SK-N-SH (cell line): Measurements from ENCODE around the gene XCR1. TPM values are rescaled to one million over a fixed set of nuclear protein-coding genes. Genes with fewer than 3 reads are reported as not detected.

ENCODE experiments used
- CTCF ChIA-PET: fragments of 300-600, 350-600 bp; formaldehyde crosslinking; extraction: SDS; loops from one replicate; lab custom pipeline; 2021; lab: Yijun Ruan, JAX
- POLR2A ChIA-PET: fragments of 350-600 bp; sonication (Branson Sonifier 250); formaldehyde crosslinking; extraction: SDS; loops from one replicate; lab custom pipeline; 2020; ENCODE audit warnings: antibody characterized with exemption, inconsistent platforms; lab: Yijun Ruan, JAX
- DNase-seq: peaks from one replicate; pipeline ENCODE4 v3.0.0; 2012
- H2AFZ ChIP-seq: fragments of 200-600 bp; sonication (generic); 2 replicates; pipeline ENCODE4 v1.8.1; 2016; ENCODE audit warnings: antibody characterized with exemption, mild to moderate bottlenecking, low read depth
- H3F3A ChIP-seq: fragments of 200-600 bp; sonication (generic); replicated peaks from 2 replicates; pipeline ENCODE3; 2016; ENCODE audit warnings: antibody characterized with exemption, mild to moderate bottlenecking; ENCODE audit not compliant: insufficient read depth
- H3K27ac ChIP-seq, 2 experiments: fragments of 200-500 bp in 1 of 2; fragments of 200-600 bp in 1 of 2; sonication (Bioruptor generic) in 1 of 2; sonication (generic), shearing (Covaris generic) in 1 of 2; 2 replicates each; pipeline versions ENCODE4 v1.5.1 to v1.6.1; 2014 to 2016; ENCODE audit warnings: low read depth in 2 of 2, inconsistent platforms in 1 of 2, low read length in 1 of 2, mild to moderate bottlenecking in 1 of 2, mixed read lengths in 1 of 2
- H3K27me3 ChIP-seq: fragments of 200-600 bp; sonication (generic), shearing (Covaris generic); 2 replicates; pipeline ENCODE4 v1.6.1; 2016; ENCODE audit warnings: mixed run types; ENCODE audit not compliant: insufficient read depth
- H3K36me3 ChIP-seq, 2 experiments: fragments of 200-500 bp in 1 of 2; fragments of 200-600 bp in 1 of 2; sonication (Bioruptor generic) in 1 of 2; sonication (generic) in 1 of 2; replicated peaks in 1 of 2; 2 replicates each; pipeline versions ENCODE3 to v1.5.1; 2014 to 2016; ENCODE audit warnings: low read length in 1 of 2, mild to moderate bottlenecking in 1 of 2; ENCODE audit not compliant: insufficient read depth in 2 of 2, control insufficient read depth in 1 of 2
- H3K4me1 ChIP-seq, 2 experiments: fragments of 200-500 bp in 1 of 2; fragments of 200-600 bp in 1 of 2; sonication (Bioruptor generic) in 1 of 2; sonication (generic), shearing (Covaris generic) in 1 of 2; 2 replicates each; pipeline versions ENCODE4 v1.5.1 to v1.6.1; 2014 to 2016; ENCODE audit warnings: low read depth in 1 of 2, low read length in 1 of 2, mixed run types in 1 of 2; ENCODE audit not compliant: insufficient read depth in 2 of 2, control insufficient read depth in 1 of 2
- H3K4me2 ChIP-seq: fragments of 200-600 bp; sonication (generic), shearing (Covaris generic); 2 replicates; pipeline ENCODE4 v1.6.1; 2017; ENCODE audit warnings: mixed run types
- H3K4me3 ChIP-seq, 2 experiments: fragments of 200-500 bp in 1 of 2; fragments of 200-600 bp in 1 of 2; sonication (Bioruptor generic) in 1 of 2; sonication (generic), shearing (Covaris generic) in 1 of 2; 2 replicates each; pipeline versions ENCODE4 v1.5.1 to v1.8.1; 2014 to 2016; ENCODE audit warnings: low read depth in 2 of 2, inconsistent platforms in 1 of 2, low read length in 1 of 2, mild to moderate bottlenecking in 1 of 2, mixed read lengths in 1 of 2, moderate library complexity in 1 of 2
- H3K79me2 ChIP-seq: fragments of 200-600 bp; sonication (generic); 2 replicates; pipeline ENCODE4 v1.8.1; 2017; ENCODE audit warnings: mild to moderate bottlenecking; ENCODE audit not compliant: insufficient read depth
- H3K9ac ChIP-seq: fragments of 200-600 bp; sonication (generic); 2 replicates; pipeline ENCODE4 v1.6.1; 2017; ENCODE audit warnings: mixed run types
- H3K9me2 ChIP-seq: fragments of 200-600 bp; sonication (generic); 2 replicates; pipeline ENCODE4 v1.6.1; 2017; ENCODE audit warnings: mixed run types
- H3K9me3 ChIP-seq: fragments of 200-600 bp; sonication (generic); 2 replicates; pipeline ENCODE4 v1.6.1; 2017; ENCODE audit warnings: mixed run types, mild to moderate bottlenecking, moderate library complexity
- H4K20me1 ChIP-seq: fragments of 200-600 bp; sonication (generic); 2 replicates; pipeline ENCODE4 v1.6.1; 2017; ENCODE audit warnings: mild to moderate bottlenecking, mixed run types; ENCODE audit not compliant: insufficient read depth
- ELF1 ChIP-seq: IDR thresholded peaks from 2 replicates; pipeline ENCODE4 v1.4.0; 2012
- EZH2phosphoT487 ChIP-seq: fragments of 200-600 bp; sonication (generic); IDR thresholded peaks from 2 replicates; pipeline ENCODE4 v1.6.1; 2017; ENCODE audit warnings: low read depth, mixed run types, mild to moderate bottlenecking, antibody characterized with exemption, moderate library complexity, borderline replicate concordance
- FOXM1 ChIP-seq: IDR thresholded peaks from 2 replicates; pipeline ENCODE4 v1.4.0; 2012; ENCODE audit warnings: low read depth, mild to moderate bottlenecking
- GABPA ChIP-seq: IDR thresholded peaks from 2 replicates; pipeline ENCODE4 v1.4.0; 2012; ENCODE audit warnings: low read depth, mild to moderate bottlenecking
- GATA2 ChIP-seq: sonication (generic); formaldehyde crosslinking; IDR thresholded peaks from 2 replicates; pipeline ENCODE4 v1.5.0; 2020; ENCODE audit warnings: mild to moderate bottlenecking, missing genetic modification reagents
- JUND ChIP-seq: IDR thresholded peaks from 2 replicates; pipeline ENCODE4 v1.4.0; 2012
- MEF2A ChIP-seq: IDR thresholded peaks from 2 replicates; pipeline ENCODE4 v1.4.0; 2012; ENCODE audit warnings: low read depth, borderline replicate concordance
- MXI1 ChIP-seq: IDR thresholded peaks from 2 replicates; pipeline ENCODE4 v1.6.1; 2012; ENCODE audit warnings: mild to moderate bottlenecking, low read depth, low read length, improper control_type of control experiment
- NFIC ChIP-seq: IDR thresholded peaks from 2 replicates; pipeline ENCODE4 v1.4.0; 2012; ENCODE audit warnings: borderline replicate concordance
- NRF1 ChIP-seq: IDR thresholded peaks from 2 replicates; pipeline ENCODE4 v1.6.1; 2012; ENCODE audit warnings: low read depth, mild to moderate bottlenecking, low read length
- RCOR1 ChIP-seq: fragments of 150-350 bp; IDR thresholded peaks from 2 replicates; pipeline ENCODE4 v1.6.1; 2017; ENCODE audit warnings: antibody characterized with exemption, low read length
- REST ChIP-seq: IDR thresholded peaks from 2 replicates; pipeline ENCODE4 v1.6.1; 2012; ENCODE audit warnings: mild to moderate bottlenecking, low read depth, low read length, moderate library complexity
- RFX5 ChIP-seq: IDR thresholded peaks from 2 replicates; pipeline ENCODE4 v1.6.1; 2012; ENCODE audit warnings: mild to moderate bottlenecking, improper control_type of control experiment, low read length
- RXRA ChIP-seq: IDR thresholded peaks from 2 replicates; pipeline ENCODE4 v1.4.0; 2012; ENCODE audit warnings: low read depth, mild to moderate bottlenecking, borderline replicate concordance
- SMC3 ChIP-seq: IDR thresholded peaks from 2 replicates; pipeline ENCODE4 v1.6.1; 2012; ENCODE audit warnings: low read depth, low read length, improper control_type of control experiment
- TAF1 ChIP-seq: IDR thresholded peaks from 2 replicates; pipeline ENCODE4 v1.6.1; 2012; ENCODE audit warnings: low read depth, mild to moderate bottlenecking, low read length, moderate library complexity, borderline replicate concordance
- TCF12 ChIP-seq: IDR thresholded peaks from 2 replicates; pipeline ENCODE4 v1.4.0; 2012
- YY1 ChIP-seq: IDR thresholded peaks from 2 replicates; pipeline ENCODE4 v1.4.0; 2012; ENCODE audit warnings: low read depth, mild to moderate bottlenecking
- ZBTB33 ChIP-seq: IDR thresholded peaks from 2 replicates; pipeline ENCODE4 v1.4.0; 2012; ENCODE audit warnings: low read depth, borderline replicate concordance
- WGBS: methylation state at CpG from one replicate; pipeline ENCODE4 v1.1.6; 2017; ENCODE audit warnings: low lambda C conversion rate; 5-methylcytosine and 5-hydroxymethylcytosine counted together
- polyA plus RNA-seq, 3 experiments: library from polyadenylated mRNA; depleted of rRNA; stranded (reverse); fragments of >200 nt; gene quantifications; 2 replicates each; pipeline ENCODE4 v1.2.3, GENCODE V29; 2012
- TF ChIP-seq, protein P1 (sequence below): fragments of 150-350 bp; IDR thresholded peaks from 2 replicates; pipeline ENCODE4 v1.6.1; 2016; ENCODE audit warnings: mild to moderate bottlenecking, low read depth, low read length
- TF ChIP-seq, protein P2 (sequence below): IDR thresholded peaks from 2 replicates; pipeline ENCODE4 v1.4.0; 2012; ENCODE audit warnings: low read depth, borderline replicate concordance

The XCR1 gene
- polyA plus RNA-seq, 1 of the 3 experiments (the other 2 are of a cell fraction) = not detected

GRCh38 chr3:46001178-46001577 lies 26.1 kb downstream of the XCR1 start:
- H3K9me2 ChIP-seq = no peaks in the 10 kb centered on the region
- H3K9ac ChIP-seq = no peak overlapping the region
- no peaks in the 10 kb centered on the region for H4K20me1 ChIP-seq
- no peak overlapping the region for H3K4me3 ChIP-seq
- CTCF ChIA-PET = interaction anchor here (1.0 kb wide), 1 partner anchor 62 kb away, joined by 5 read pairs; no protein-coding TSS in a partner anchor
- no peak overlapping the region for H3K4me2 ChIP-seq
- WGBS = 34% methylated on average over 2 of the region's 2 CpGs
- no peaks in the 10 kb centered on the region for H3K79me2 ChIP-seq
- H3K4me1 ChIP-seq = no peaks in the 10 kb centered on the region; a peak in 1 of 4 replicates
- no peaks in the 10 kb centered on the region for H3F3A ChIP-seq
- TF ChIP-seq MXI1 (no peak), ZBTB33 (no peak), NRF1 (no peak), YY1 (no peak), RCOR1 (no peak), RFX5 (no peak), SMC3 (no peak), GABPA (no peak), MEF2A (no peak), GATA2 (no peak), TAF1 (no peak), EZH2phosphoT487 (no peak)
- TF ChIP-seq, protein P1, sequence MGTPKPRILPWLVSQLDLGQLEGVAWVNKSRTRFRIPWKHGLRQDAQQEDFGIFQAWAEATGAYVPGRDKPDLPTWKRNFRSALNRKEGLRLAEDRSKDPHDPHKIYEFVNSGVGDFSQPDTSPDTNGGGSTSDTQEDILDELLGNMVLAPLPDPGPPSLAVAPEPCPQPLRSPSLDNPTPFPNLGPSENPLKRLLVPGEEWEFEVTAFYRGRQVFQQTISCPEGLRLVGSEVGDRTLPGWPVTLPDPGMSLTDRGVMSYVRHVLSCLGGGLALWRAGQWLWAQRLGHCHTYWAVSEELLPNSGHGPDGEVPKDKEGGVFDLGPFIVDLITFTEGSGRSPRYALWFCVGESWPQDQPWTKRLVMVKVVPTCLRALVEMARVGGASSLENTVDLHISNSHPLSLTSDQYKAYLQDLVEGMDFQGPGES = no peak
- TF ChIP-seq, protein P2, sequence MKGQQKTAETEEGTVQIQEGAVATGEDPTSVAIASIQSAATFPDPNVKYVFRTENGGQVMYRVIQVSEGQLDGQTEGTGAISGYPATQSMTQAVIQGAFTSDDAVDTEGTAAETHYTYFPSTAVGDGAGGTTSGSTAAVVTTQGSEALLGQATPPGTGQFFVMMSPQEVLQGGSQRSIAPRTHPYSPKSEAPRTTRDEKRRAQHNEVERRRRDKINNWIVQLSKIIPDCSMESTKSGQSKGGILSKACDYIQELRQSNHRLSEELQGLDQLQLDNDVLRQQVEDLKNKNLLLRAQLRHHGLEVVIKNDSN = no peak
- DNase-seq = no peak
- H3K36me3 ChIP-seq = no peaks in the 10 kb centered on the region
- H3K27me3 ChIP-seq = peaks cover 7% of the 10 kb centered on the region; the same call in 1 of the 2 replicates
- H3K27ac ChIP-seq = no peak overlapping the region
- no peak overlapping the region for H2AFZ ChIP-seq
- H3K9me3 ChIP-seq = no peaks in the 10 kb centered on the region
- POLR2A ChIA-PET = no interaction called here

GRCh38 chr3:45997942-45998341 lies 29.3 kb downstream of the XCR1 start:
- Histone ChIP-seq H2AFZ (no peak overlapping the region), H3K27me3 (peaks cover 7% of the 10 kb centered on the region; the same call in 1 of the 2 replicates), H3K4me2 (no peak overlapping the region), H4K20me1 (no peaks in the 10 kb centered on the region), H3K79me2 (no peaks in the 10 kb centered on the region), H3K9ac (no peak overlapping the region), H3K4me1 (peaks cover 7 to 8% of the 10 kb centered on the region in 2 experiments; a peak in 2 of 4 replicates), H3F3A (peaks cover 6% of the 10 kb centered on the region), H3K36me3 (no peaks in the 10 kb centered on the region), H3K9me2 (no peaks in the 10 kb centered on the region), H3K27ac (no peak overlapping the region), H3K9me3 (no peaks in the 10 kb centered on the region), H3K4me3 (no peak overlapping the region)
- ChIA-PET CTCF (interaction anchor here (1.7 kb wide), 1 partner anchor 59 kb away, joined by 4 read pairs; no protein-coding TSS in a partner anchor), POLR2A (no interaction called here)
- WGBS = 54% methylated on average over 2 of the region's 2 CpGs
- no peak for DNase-seq
- TF ChIP-seq REST (no peak), NRF1 (no peak), NFIC (no peak), FOXM1 (no peak), YY1 (no peak), ELF1 (no peak), JUND (no peak), TCF12 (no peak), RXRA (no peak), GATA2 (no peak), MEF2A (no peak), SMC3 (no peak)
- TF ChIP-seq, protein P1 = no peak
